Spleen (tissue), 11 donors: ENCODE results near the gene RPRD1A. TPM values are rescaled to one million over a fixed set of nuclear protein-coding genes. Genes with fewer than 3 reads are reported as not detected.

Experiments used
- DNase-seq: peaks from one replicate; pipeline ENCODE4 v3.0.0-alpha.2; 2020
- H3K27ac ChIP-seq, 8 donors: fragments of 200-600 bp; sonication (generic) in 7 of 8; 1 replicate in 4 of 8; 2 replicates in 4 of 8; pipeline versions ENCODE4 v1.5.0 to v1.8.0; 2016 to 2021; ENCODE audit warnings: inconsistent platforms in 4 of 8, mild to moderate bottlenecking in 4 of 8, moderate library complexity in 1 of 8
- H3K27me3 ChIP-seq, 7 donors: fragments of 200-600 bp; sonication (generic) in 6 of 7; replicated peaks in 1 of 7; 1 replicate in 4 of 7; 2 replicates in 3 of 7; pipeline versions ENCODE4 v1.5.0 to v1.8.0; 2016 to 2021; ENCODE audit warnings: inconsistent platforms in 3 of 7, mild to moderate bottlenecking in 1 of 7
- H3K36me3 ChIP-seq, 6 donors: fragments of 200-600 bp; sonication (generic) in 5 of 6; 1 replicate in 4 of 6; 2 replicates in 2 of 6; pipeline versions ENCODE4 v1.5.0 to v1.8.0; 2016 to 2021; ENCODE audit warnings: inconsistent platforms in 2 of 6
- H3K4me1 ChIP-seq, 6 donors: fragments of 200-600 bp; sonication (generic) in 5 of 6; 1 replicate in 3 of 6; 2 replicates in 3 of 6; pipeline versions ENCODE4 v1.5.0 to v1.8.0; 2016 to 2021; ENCODE audit warnings: inconsistent platforms in 3 of 6
- H3K4me3 ChIP-seq, 8 donors: fragments of 200-600 bp; sonication (generic) in 7 of 8; 1 replicate in 4 of 8; 2 replicates in 4 of 8; pipeline versions ENCODE4 v1.5.0 to v1.8.0; 2016 to 2021; ENCODE audit warnings: inconsistent platforms in 4 of 8, mild to moderate bottlenecking in 4 of 8, moderate library complexity in 2 of 8
- H3K9me3 ChIP-seq, 8 donors: fragments of 200-600 bp; sonication (generic) in 7 of 8; 1 replicate in 4 of 8; 2 replicates in 4 of 8; pipeline versions ENCODE4 v1.5.0 to v1.8.0; 2016 to 2021; ENCODE audit warnings: inconsistent platforms in 4 of 8
- POLR2A ChIP-seq, 3 donors: fragments of 450-650 bp; IDR thresholded peaks; one replicate each; pipeline ENCODE4 v1.5.1; 2017; ENCODE audit warnings: antibody characterized with exemption in 3 of 3, mild to moderate bottlenecking in 1 of 3
- POLR2AphosphoS5 ChIP-seq, 3 donors: sonication (generic); formaldehyde crosslinking; IDR thresholded peaks; one replicate each; pipeline ENCODE4 v1.5.1; 2017; ENCODE audit warnings: antibody characterized with exemption in 3 of 3
- WGBS, 5 donors: extraction: QIAGEN DNeasy Blood & Tissue Kit in 3 of 5; methylation state at CpG; one replicate each; pipeline versions ENCODE4 v1.1.5 to v1.1.7; 2013 to 2018; 5-methylcytosine and 5-hydroxymethylcytosine counted together
- intact Hi-C: fragments of 100-400 bp; cut with DNase I; formaldehyde crosslinking; loops from one replicate; pipeline ENCODE4 v1.15.0; 2023; ENCODE audit warnings: low total_unique reads
- polyA plus RNA-seq, 3 donors: library from polyadenylated mRNA; stranded (reverse); fragments of 200-250 nt; gene quantifications; one replicate each; pipeline ENCODE4 v1.2.1, GENCODE V29; 2013
- total RNA-seq, 7 donors: library from RNA; depleted of rRNA in 3 of 7; stranded (reverse); fragments of >200 nt in 3 of 7; fragmentation: NEBNext Ultra II Directional in 4 of 7; extraction: Animal tissue kit (Norgen Biotek cat#: 25700) in 4 of 7; gene quantifications; one replicate each; pipeline versions ENCODE4 v1.1.0 to v1.2.1, GENCODE V29; 2016 to 2021
- TF ChIP-seq, protein P1 (sequence below), 11 experiments: fragments of 200-600 bp in 7 of 11; fragments of 450-650 bp in 4 of 11; sonication (generic) in 4 of 11; IDR thresholded peaks in 8 of 11; conservative IDR thresholded peaks in 3 of 11; 1 replicate in 7 of 11; 2 replicates in 4 of 11; pipeline versions ENCODE4 v1.4.0 to v1.8.0; 2016 to 2021; ENCODE audit warnings: antibody characterized with exemption in 11 of 11, inconsistent platforms in 4 of 11, mild to moderate bottlenecking in 1 of 11
- donor health status: healthy with polysubstance abuse.
- donor health status: DM: no; HTN: no; CAD: no; lungs with moderate emphysema.
- donor health status: DM: no; HTN: no; CAD: no.
- donor health status: Bipolar disorder and iron deficiency.
- donor health status: healthy.
- donor health status: DM: no; HTN: no; CAD: no.
- donor health status: DM: yes; HTN: yes; CAD: no.

The RPRD1A gene
- total and polyA plus RNA-seq, 10 donors, result 15.8 to 69.3 (median 47.1) TPM

DNA sequence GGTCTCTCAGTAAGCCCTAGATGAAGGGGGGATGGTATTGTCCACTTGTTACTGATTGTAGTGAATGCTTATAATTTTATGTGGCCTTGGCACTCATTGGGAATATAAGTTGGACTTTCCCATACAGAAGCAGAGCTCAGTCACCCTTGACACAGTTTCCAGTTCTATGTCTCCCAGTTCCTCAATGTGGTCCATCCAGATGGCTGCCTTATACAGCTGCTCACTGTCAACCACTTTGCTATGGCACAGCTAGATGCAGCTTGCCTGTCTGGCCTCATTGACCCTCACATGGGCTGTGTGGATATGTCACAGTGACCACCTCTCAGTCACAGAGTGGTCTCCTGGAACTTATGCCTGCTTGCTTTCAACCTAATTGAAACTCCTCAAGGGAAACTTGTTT, 40.1 kb upstream of the RPRD1A start:
- no peak overlapping the region for H3K4me3 ChIP-seq
- H3K27ac ChIP-seq, result no peak overlapping the region
- peaks cover 0 to 50% (median 21%) of the 10 kb centered on the region in 6 donors for H3K36me3 ChIP-seq
- no peaks in the 10 kb centered on the region for H3K27me3 ChIP-seq
- H3K4me1 ChIP-seq, result no peaks in the 10 kb centered on the region
- intact Hi-C loops, result no loop called here
- TF ChIP-seq POLR2A (IDR thresholded peaks at IDR 0.05), result no peak
- no peak for DNase-seq
- H3K9me3 ChIP-seq, result peaks cover 0 to 10% (median 5%) of the 10 kb centered on the region in 8 donors

DNA sequence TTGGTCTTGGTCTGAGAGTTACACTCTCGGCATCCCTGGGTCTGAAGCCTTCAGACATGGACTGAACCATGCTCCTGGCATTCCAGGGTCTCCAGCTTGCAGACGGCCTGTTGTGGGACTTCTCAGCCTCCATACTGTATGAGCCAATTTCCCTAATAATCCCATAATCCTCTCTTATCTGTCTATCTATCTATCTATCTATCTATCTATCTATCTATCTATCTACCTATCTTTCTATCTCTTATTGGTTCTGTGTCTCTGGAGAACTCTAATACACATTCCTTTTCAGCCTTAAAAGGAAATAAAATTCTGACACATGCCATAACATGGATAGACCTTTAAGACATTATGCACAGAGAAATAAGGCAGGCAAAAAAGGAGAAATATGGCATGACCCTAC, 37.4 kb upstream of the RPRD1A start:
- 80 to 98% (median 93%) methylated on average over 2 of the region's 2 CpGs for WGBS, 5 donors
- no peak for DNase-seq
- TF ChIP-seq POLR2AphosphoS5 (IDR thresholded peaks at IDR 0.05) (no peak), POLR2A (IDR thresholded peaks at IDR 0.05) (no peak)
- TF ChIP-seq, protein P1, sequence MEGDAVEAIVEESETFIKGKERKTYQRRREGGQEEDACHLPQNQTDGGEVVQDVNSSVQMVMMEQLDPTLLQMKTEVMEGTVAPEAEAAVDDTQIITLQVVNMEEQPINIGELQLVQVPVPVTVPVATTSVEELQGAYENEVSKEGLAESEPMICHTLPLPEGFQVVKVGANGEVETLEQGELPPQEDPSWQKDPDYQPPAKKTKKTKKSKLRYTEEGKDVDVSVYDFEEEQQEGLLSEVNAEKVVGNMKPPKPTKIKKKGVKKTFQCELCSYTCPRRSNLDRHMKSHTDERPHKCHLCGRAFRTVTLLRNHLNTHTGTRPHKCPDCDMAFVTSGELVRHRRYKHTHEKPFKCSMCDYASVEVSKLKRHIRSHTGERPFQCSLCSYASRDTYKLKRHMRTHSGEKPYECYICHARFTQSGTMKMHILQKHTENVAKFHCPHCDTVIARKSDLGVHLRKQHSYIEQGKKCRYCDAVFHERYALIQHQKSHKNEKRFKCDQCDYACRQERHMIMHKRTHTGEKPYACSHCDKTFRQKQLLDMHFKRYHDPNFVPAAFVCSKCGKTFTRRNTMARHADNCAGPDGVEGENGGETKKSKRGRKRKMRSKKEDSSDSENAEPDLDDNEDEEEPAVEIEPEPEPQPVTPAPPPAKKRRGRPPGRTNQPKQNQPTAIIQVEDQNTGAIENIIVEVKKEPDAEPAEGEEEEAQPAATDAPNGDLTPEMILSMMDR (IDR thresholded peaks at IDR 0.05 in 8 of 11, conservative IDR thresholded peaks at IDR 0.05 in 3 of 11), result no peak
- intact Hi-C loops, result no loop called here
- peaks cover 0 to 23% (median 0%) of the 10 kb centered on the region in 6 donors for H3K36me3 ChIP-seq
- H3K9me3 ChIP-seq, result peaks cover 0 to 21% (median 14%) of the 10 kb centered on the region in 8 donors
- H3K27ac ChIP-seq, result no peak overlapping the region
- H3K27me3 ChIP-seq, result no peaks in the 10 kb centered on the region
- no peak overlapping the region for H3K4me3 ChIP-seq
- no peaks in the 10 kb centered on the region for H3K4me1 ChIP-seq

DNA sequence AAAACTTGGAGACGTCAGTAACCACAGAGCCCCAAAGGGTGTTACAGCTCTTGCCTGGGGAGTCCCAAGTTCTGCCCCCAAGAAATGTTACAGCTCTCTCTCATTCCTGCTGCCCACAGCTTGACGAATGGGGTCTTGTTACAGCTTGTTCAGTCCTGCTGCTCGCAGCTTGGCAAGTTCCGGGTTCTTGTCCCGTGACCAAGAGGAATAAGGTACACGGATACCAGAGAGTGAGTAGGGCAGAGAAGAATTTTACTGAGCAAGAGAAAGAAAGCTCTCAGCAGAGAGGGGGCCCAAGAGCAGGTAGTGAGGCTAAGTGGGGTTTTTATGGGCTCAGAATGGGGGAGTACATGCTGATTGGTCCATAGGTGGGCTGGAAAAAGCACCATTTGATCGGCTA, 34.6 kb upstream of the RPRD1A start:
- DNase-seq, result no peak
- Histone ChIP-seq H3K4me3 (no peak overlapping the region), H3K36me3 (no peaks in the 10 kb centered on the region), H3K9me3 (peaks cover 0 to 21% (median 14%) of the 10 kb centered on the region in 8 donors), H3K27me3 (no peaks in the 10 kb centered on the region), H3K27ac (no peak overlapping the region), H3K4me1 (no peaks in the 10 kb centered on the region)
- TF ChIP-seq, protein P1 (IDR thresholded peaks at IDR 0.05 in 8 of 11, conservative IDR thresholded peaks at IDR 0.05 in 3 of 11), result no peak
- TF ChIP-seq POLR2AphosphoS5 (IDR thresholded peaks at IDR 0.05) (no peak), POLR2A (IDR thresholded peaks at IDR 0.05) (no peak)
- intact Hi-C loops, result no loop called here
- WGBS, 5 donors, result 94 to 97% (median 95%) methylated on average over 7 of the region's 7 CpGs

DNA sequence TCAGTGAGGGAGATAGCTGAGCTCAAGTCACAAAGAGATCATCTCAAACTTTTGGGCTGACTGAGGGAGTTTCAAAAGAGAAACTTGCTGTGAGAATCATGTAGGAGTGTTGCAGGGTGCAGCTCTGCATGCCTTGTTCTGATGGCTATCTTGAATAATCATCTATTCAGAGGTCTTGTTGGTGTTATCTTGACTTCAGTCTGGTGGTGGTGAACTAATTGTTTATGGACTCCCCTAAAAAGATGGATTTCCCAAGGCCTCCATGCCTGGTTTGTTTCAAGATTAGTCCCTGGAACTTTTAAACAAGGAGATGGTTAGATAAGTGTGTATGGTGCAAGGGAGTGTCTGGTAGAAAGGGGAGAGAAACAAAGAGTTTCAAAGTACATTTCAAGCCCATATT, 32.0 kb upstream of the RPRD1A start:
- Histone ChIP-seq H3K9me3 (peaks cover 0 to 21% (median 14%) of the 10 kb centered on the region in 8 donors), H3K4me1 (no peaks in the 10 kb centered on the region), H3K36me3 (no peaks in the 10 kb centered on the region), H3K4me3 (no peak overlapping the region), H3K27me3 (no peaks in the 10 kb centered on the region), H3K27ac (no peak overlapping the region)
- TF ChIP-seq POLR2A (IDR thresholded peaks at IDR 0.05), result no peak
- TF ChIP-seq, protein P1 (IDR thresholded peaks at IDR 0.05 in 8 of 11, conservative IDR thresholded peaks at IDR 0.05 in 3 of 11), result no peak
- no peak for TF ChIP-seq POLR2AphosphoS5 (IDR thresholded peaks at IDR 0.05)
- DNase-seq, result no peak
- intact Hi-C loops, result loop anchor here (5.0 kb wide), 1 partner anchor 183 kb away; no protein-coding TSS in a partner anchor

DNA sequence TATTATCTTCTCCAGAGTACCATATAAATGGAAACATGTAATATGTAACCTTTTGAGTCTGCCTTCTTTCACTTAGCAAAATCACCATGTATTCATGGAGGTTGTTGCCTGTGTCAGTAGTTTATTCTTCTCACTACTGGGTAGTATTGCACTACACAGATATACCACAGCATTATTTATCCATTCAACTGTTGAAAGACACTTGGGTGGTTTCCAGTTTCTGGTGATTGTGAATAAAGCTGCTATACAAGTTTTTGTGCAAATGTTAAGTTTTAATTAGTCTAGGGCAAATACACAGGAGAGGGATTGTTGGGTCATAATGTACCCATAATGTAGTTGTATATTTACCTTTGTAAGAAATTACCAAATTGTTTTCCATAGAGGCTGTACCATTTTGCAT, 29.6 kb upstream of the RPRD1A start:
- no peaks in the 10 kb centered on the region for H3K36me3 ChIP-seq

More for the DNA sequence above, 29.6 kb upstream of the RPRD1A start:
- no peaks in the 10 kb centered on the region for H3K4me1 ChIP-seq
- intact Hi-C loops, result loop anchor here (5.0 kb wide), 1 partner anchor 185 kb away; no protein-coding TSS in a partner anchor
- H3K9me3 ChIP-seq, result peaks cover 0 to 6% (median 4%) of the 10 kb centered on the region in 8 donors
- no peak overlapping the region for H3K4me3 ChIP-seq
- H3K27ac ChIP-seq, result no peak overlapping the region
- TF ChIP-seq POLR2A (IDR thresholded peaks at IDR 0.05), result no peak
- no peak for TF ChIP-seq POLR2AphosphoS5 (IDR thresholded peaks at IDR 0.05)
- TF ChIP-seq, protein P1 (IDR thresholded peaks at IDR 0.05 in 8 of 11, conservative IDR thresholded peaks at IDR 0.05 in 3 of 11), result no peak
- H3K27me3 ChIP-seq, result no peaks in the 10 kb centered on the region
- no peak for DNase-seq
